Upper lobe of left lung (tissue), 6 donors: Measurements from ENCODE around the gene MYOM1. TPM values are rescaled to one million over a fixed set of nuclear protein-coding genes. Genes with fewer than 3 reads are reported as not detected.
A peak's percentile ranks its signal among the peaks of the same experiment; 100 is the strongest.
"Not testable (repeated sequence)": the region's sequence is repeated elsewhere in the genome, so short reads cannot be mapped to it uniquely, and the experiment has no call there.

Experiments
- ATAC-seq, 2 donors: fragments of 200-7000 bp; cut with Tn5 transposase; one replicate each; pipeline ENCODE4 v1.9.1; 2022; ENCODE audit warnings: mild to moderate bottlenecking in 2 of 2, moderate library complexity in 2 of 2; ENCODE audit not compliant: low FRiP score in 2 of 2
- DNase-seq, 2 donors: peaks; one replicate each; pipeline ENCODE4 v3.0.0-alpha.2; 2019 to 2020
- H3K27ac ChIP-seq, 4 donors: fragments of 200-600 bp; sonication (generic); one replicate each; pipeline ENCODE4 v1.5.1; 2016 to 2019
- H3K27me3 ChIP-seq, 4 donors: fragments of 200-600 bp; sonication (generic); one replicate each; pipeline ENCODE4 v1.5.1; 2017 to 2019
- H3K36me3 ChIP-seq, 4 donors: fragments of 200-600 bp; sonication (generic); one replicate each; pipeline ENCODE4 v1.5.1; 2016 to 2019
- H3K4me1 ChIP-seq, 4 donors: fragments of 200-600 bp; sonication (generic); one replicate each; pipeline ENCODE4 v1.5.1; 2018 to 2019
- H3K4me3 ChIP-seq, 4 donors: fragments of 200-600 bp; sonication (generic); one replicate each; pipeline ENCODE4 v1.5.1; 2017 to 2019; ENCODE audit warnings: mild to moderate bottlenecking in 2 of 4, moderate library complexity in 1 of 4
- H3K9me3 ChIP-seq, 4 donors: fragments of 200-600 bp; sonication (generic); one replicate each; pipeline ENCODE4 v1.5.1; 2018 to 2019
- CTCF ChIP-seq, 6 experiments: fragments of 450-650 bp in 4 of 6; fragments of 200-600 bp in 2 of 6; sonication (generic) in 2 of 6; IDR thresholded peaks; one replicate each; pipeline ENCODE4 v1.5.1; 2016 to 2019; ENCODE audit warnings: antibody characterized with exemption in 6 of 6
- EP300 ChIP-seq, 4 donors: sonication (generic); formaldehyde crosslinking; IDR thresholded peaks; one replicate each; pipeline ENCODE4 v1.5.1; 2017; ENCODE audit warnings: antibody characterized with exemption in 4 of 4, control low read depth in 2 of 4
- POLR2A ChIP-seq, 4 donors: fragments of 450-650 bp; IDR thresholded peaks; one replicate each; pipeline ENCODE4 v1.5.1; 2016 to 2017; ENCODE audit warnings: antibody characterized with exemption in 4 of 4, mild to moderate bottlenecking in 2 of 4
- POLR2AphosphoS5 ChIP-seq, 2 donors: sonication (generic); formaldehyde crosslinking; IDR thresholded peaks; one replicate each; pipeline ENCODE4 v1.5.1; 2017; ENCODE audit warnings: antibody characterized with exemption in 2 of 2
- WGBS, 2 donors: methylation state at CpG; one replicate each; pipeline ENCODE4 v1.1.5; 2017 to 2018; 5-methylcytosine and 5-hydroxymethylcytosine counted together
- total RNA-seq, 6 donors: library from RNA; depleted of rRNA in 4 of 6; stranded (reverse); fragments of >200 nt in 4 of 6; gene quantifications; one replicate each; pipeline versions ENCODE4 v1.1.0 to v1.2.1, GENCODE V29; 2016 to 2021
- donor health status: DM: no; HTN: no; CAD: no; lungs with moderate emphysema.
- donor health status: DM: no; HTN: yes; CAD: no; lungs with severe emphysema.

MYOM1 gene
- total RNA-seq, 6 donors from 2014 or later: 0.76 to 11.2 (median 2.2) TPM

- no peak overlapping the region for H3K4me3 ChIP-seq
- H3K27ac ChIP-seq: peak overlapping the region in 3 of 4 donors; percentile 58 to 78 (median 74)
- TF ChIP-seq CTCF (IDR thresholded peaks at IDR 0.05) (no peak), POLR2A (IDR thresholded peaks at IDR 0.05) (no peak), EP300 (IDR thresholded peaks at IDR 0.05) (peak in 2 of 4 donors; percentile 33 to 77), POLR2AphosphoS5 (IDR thresholded peaks at IDR 0.05) (peak; percentile 33 to 70)
- H3K27me3 ChIP-seq: no peaks in the 10 kb centered on the region
- ATAC-seq (peak; percentile 60 to 83), DNase-seq (peak in 1 of 2 donors; percentile 68)
- no peaks in the 10 kb centered on the region for H3K36me3 ChIP-seq
- peaks cover 0 to 22% (median 15%) of the 10 kb centered on the region in 4 donors for H3K4me1 ChIP-seq
- H3K9me3 ChIP-seq: no peaks in the 10 kb centered on the region
- 64% methylated on average over 8 of the region's 8 CpGs for WGBS, 2 donors
Observed at GRCh38 chr18:3051718-3052410, 167.9 kb downstream of the MYOM1 start.

GRCh38 chr18:3049897-3050454 is 169.8 kb downstream of the MYOM1 start:
- not testable (repeated sequence) for H3K27me3 ChIP-seq, H3K4me3 ChIP-seq, H3K36me3 ChIP-seq, H3K9me3 ChIP-seq, ATAC-seq, DNase-seq
- WGBS, 2 donors: 58 to 72% methylated on average over 4 to 6 of the region's 8 CpGs
- peak overlapping the region in 3 of 4 donors; percentile 24 to 78 (median 58) for H3K27ac ChIP-seq
- peaks cover 9 to 27% (median 23%) of the 10 kb centered on the region in 4 donors for H3K4me1 ChIP-seq

DNA sequence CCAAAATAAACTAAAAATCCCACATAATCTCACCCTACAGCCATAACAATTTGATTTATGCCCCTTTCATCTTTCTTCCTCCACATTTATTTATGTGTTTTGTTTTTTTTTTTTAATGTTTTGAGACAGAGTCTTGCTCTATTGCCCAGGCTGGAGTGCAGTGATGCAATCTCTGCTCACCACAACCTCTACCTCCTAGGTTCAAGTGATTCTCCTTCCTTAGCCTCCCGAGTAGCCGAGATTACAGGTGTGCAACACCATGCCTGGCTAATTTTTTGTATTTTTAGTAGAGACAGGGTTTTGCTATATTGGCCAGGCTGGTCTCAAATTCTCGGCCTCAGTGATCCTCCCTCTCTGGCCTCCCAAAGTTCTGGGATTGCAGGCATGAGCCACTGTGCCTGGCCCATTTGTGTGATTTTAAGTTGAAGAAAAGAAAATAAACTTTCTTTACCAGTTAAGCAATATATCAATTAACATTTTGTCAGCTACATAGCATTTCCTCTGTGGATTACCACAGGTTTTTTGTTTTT is 170.9 kb downstream of the MYOM1 start:
- H3K27me3 ChIP-seq: no peaks in the 10 kb centered on the region
- no peak for ATAC-seq
- DNase-seq: no peak
- no peaks in the 10 kb centered on the region for H3K9me3 ChIP-seq
- H3K4me1 ChIP-seq: peaks cover 13 to 33% (median 27%) of the 10 kb centered on the region in 4 donors
- no peak overlapping the region for H3K27ac ChIP-seq
- no peak overlapping the region for H3K4me3 ChIP-seq
- no peaks in the 10 kb centered on the region for H3K36me3 ChIP-seq
- 79 to 88% methylated on average over 3 of the region's 3 CpGs for WGBS, 2 donors
- TF ChIP-seq POLR2AphosphoS5 (IDR thresholded peaks at IDR 0.05) (no peak), EP300 (IDR thresholded peaks at IDR 0.05) (no peak), CTCF (IDR thresholded peaks at IDR 0.05) (no peak), POLR2A (IDR thresholded peaks at IDR 0.05) (no peak)

- no peaks in the 10 kb centered on the region for H3K27me3 ChIP-seq
- no peak for DNase-seq
- H3K9me3 ChIP-seq: no peaks in the 10 kb centered on the region
- no peak for ATAC-seq
- peaks cover 13 to 33% (median 27%) of the 10 kb centered on the region in 4 donors for H3K4me1 ChIP-seq
- TF ChIP-seq POLR2A (IDR thresholded peaks at IDR 0.05) (no peak), POLR2AphosphoS5 (IDR thresholded peaks at IDR 0.05) (no peak), EP300 (IDR thresholded peaks at IDR 0.05) (no peak), CTCF (IDR thresholded peaks at IDR 0.05) (no peak)
- no peak overlapping the region for H3K4me3 ChIP-seq
- no peaks in the 10 kb centered on the region for H3K36me3 ChIP-seq
- no peak overlapping the region for H3K27ac ChIP-seq
- 43 to 52% methylated on average over 6 of the region's 6 CpGs for WGBS, 2 donors
Observed at GRCh38 chr18:3048121-3048520, 171.6 kb downstream of the MYOM1 start.

GRCh38 chr18:3046216-3046808 is 173.5 kb downstream of the MYOM1 start:
- TF ChIP-seq CTCF (IDR thresholded peaks at IDR 0.05) (no peak), POLR2AphosphoS5 (IDR thresholded peaks at IDR 0.05) (no peak), POLR2A (IDR thresholded peaks at IDR 0.05) (no peak), EP300 (IDR thresholded peaks at IDR 0.05) (no peak)
- no peaks in the 10 kb centered on the region for H3K27me3 ChIP-seq
- H3K27ac ChIP-seq: no peak overlapping the region
- peaks cover 13 to 20% (median 17%) of the 10 kb centered on the region in 4 donors for H3K4me1 ChIP-seq
- no peak overlapping the region for H3K4me3 ChIP-seq
- H3K9me3 ChIP-seq: no peaks in the 10 kb centered on the region
- DNase-seq (no peak), ATAC-seq (peak in 1 of 2 donors; percentile 17)
- H3K36me3 ChIP-seq: no peaks in the 10 kb centered on the region
- WGBS, 2 donors: 84 to 89% methylated on average over 4 of the region's 4 CpGs
